A673 (cell line): ENCODE data around the gene PAEP. TPM values are rescaled to one million over a fixed set of nuclear protein-coding genes. Genes with fewer than 3 reads are reported as not detected.

Experiments used
- BruUV-seq: library from RNA; stranded (reverse); fragments of 400-500 nt; replicated peaks from 2 replicates; lab custom pipeline; 2021; lab: Mats Ljungman, UMichigan
- CTCF ChIA-PET: fragments of 300-600 bp; sonication (Branson Sonifier 250); formaldehyde crosslinking; loops from one replicate; lab custom pipeline; 2022; ENCODE audit warnings: antibody characterized with exemption; lab: Charles Lee
- POLR2A ChIA-PET: fragments of 300-600 bp; sonication (Branson Sonifier 250); formaldehyde crosslinking; loops from one replicate; lab custom pipeline; 2022; ENCODE audit warnings: antibody characterized with exemption; ENCODE audit not compliant: low non-redundant PET; lab: Charles Lee
- DNase-seq: peaks from one replicate; pipeline ENCODE4 v3.0.0-alpha.2; 2015; ENCODE audit warnings: low spot score
- H3K27ac ChIP-seq: fragments of 200-600 bp; sonication (generic); 2 replicates; pipeline ENCODE4 v1.5.1; 2016; ENCODE audit warnings: mixed run types, low read depth, mild to moderate bottlenecking, mixed read lengths, antibody characterized with exemption, low read length; ENCODE audit not compliant: poor library complexity, severe bottlenecking
- H3K27me3 ChIP-seq: fragments of 200-600 bp; sonication (generic); replicated peaks from 2 replicates; pipeline ENCODE4 v1.6.1; 2017; ENCODE audit warnings: mixed run types, low read depth, mild to moderate bottlenecking, mixed read lengths, antibody characterized with exemption, low read length; ENCODE audit not compliant: insufficient read depth, poor library complexity
- H3K36me3 ChIP-seq: fragments of 200-600 bp; sonication (generic); 2 replicates; pipeline ENCODE4 v1.6.1; 2016; ENCODE audit warnings: mixed run types, mild to moderate bottlenecking, mixed read lengths, antibody characterized with exemption, low read length; ENCODE audit not compliant: insufficient read depth, poor library complexity, severe bottlenecking
- H3K4me1 ChIP-seq: fragments of 200-600 bp; sonication (generic); 2 replicates; pipeline ENCODE4 v1.6.1; 2017; ENCODE audit warnings: mixed run types, mild to moderate bottlenecking, mixed read lengths, antibody characterized with exemption, low read length; ENCODE audit not compliant: insufficient read depth, poor library complexity, severe bottlenecking
- H3K4me3 ChIP-seq: fragments of 200-600 bp; sonication (generic); 2 replicates; pipeline ENCODE4 v1.5.1; 2016; ENCODE audit warnings: low read depth, mixed run types, mild to moderate bottlenecking, mixed read lengths, low read length; ENCODE audit not compliant: poor library complexity, severe bottlenecking
- H3K9me3 ChIP-seq: fragments of 200-600 bp; sonication (generic); 2 replicates; pipeline ENCODE4 v1.6.1; 2016; ENCODE audit warnings: mixed run types, low read depth, mild to moderate bottlenecking, mixed read lengths, antibody characterized with exemption, low read length; ENCODE audit not compliant: poor library complexity, severe bottlenecking
- EZH2 ChIP-seq: fragments of 200-600 bp; sonication (generic); IDR thresholded peaks from 2 replicates; pipeline ENCODE4 v1.6.1; 2017; ENCODE audit warnings: borderline replicate concordance, low read depth, mild to moderate bottlenecking, mixed read lengths, antibody characterized with exemption, low read length; ENCODE audit not compliant: poor library complexity, severe bottlenecking
- intact Hi-C: fragments of 100-400 bp; cut with micrococcal nuclease; formaldehyde crosslinking; loops from one replicate; pipeline ENCODE4 v1.10.0; 2022; ENCODE audit not compliant: unreplicated experiment
- total RNA-seq: library from RNA; stranded (reverse); gene quantifications from 2 replicates; pipeline ENCODE4 v1.2.3, GENCODE V29; 2021
- TF ChIP-seq, protein P1 (sequence below): fragments of 300-800, 200-600 bp; sonication (generic); conservative IDR thresholded peaks from 2 replicates; pipeline ENCODE4 v1.5.1; 2017; ENCODE audit warnings: low read depth, mild to moderate bottlenecking, antibody characterized with exemption, low read length, moderate library complexity, mixed read lengths

PAEP gene
- total RNA-seq, 1 experiment from 2014 or later = not detected

DNA sequence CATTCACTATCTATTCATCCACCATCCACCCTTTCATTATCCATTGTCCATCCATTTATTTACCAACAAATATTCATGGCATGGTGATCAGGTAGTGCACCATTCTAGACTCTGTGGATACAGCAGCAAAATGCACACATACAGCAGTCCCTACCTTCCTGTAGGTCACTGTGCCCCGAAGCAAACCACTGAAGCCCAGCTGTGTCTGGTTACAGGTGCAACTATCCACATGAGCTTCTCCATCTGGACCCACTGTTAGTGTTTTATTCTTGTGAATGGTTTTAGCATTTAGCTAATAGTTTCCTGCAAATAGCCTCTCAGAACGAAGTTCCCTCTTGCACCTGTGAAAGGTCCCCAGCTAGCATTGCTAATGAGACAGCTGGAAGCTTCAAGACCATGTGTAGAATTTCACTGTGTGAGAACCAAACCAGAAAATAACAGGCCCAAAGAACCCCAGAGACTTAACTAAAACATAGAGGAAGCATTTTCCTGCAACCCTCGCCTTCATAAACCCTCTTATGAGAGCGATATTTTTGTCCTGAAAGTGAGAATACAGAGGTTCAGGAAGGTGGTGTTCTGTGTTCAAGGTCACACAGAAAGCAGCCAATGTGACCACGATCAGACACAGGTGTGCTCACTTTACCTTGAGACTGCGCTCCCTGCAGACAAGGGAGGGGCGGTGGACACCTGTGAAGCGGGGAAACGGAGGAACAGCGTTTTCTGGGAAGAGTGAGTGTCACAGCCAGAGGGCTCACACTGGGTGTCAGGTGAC, 18.5 kb downstream of the PAEP start:
- ChIA-PET POLR2A (no interaction called here), CTCF (no interaction called here)
- Histone ChIP-seq H3K4me3 (no peak overlapping the region), H3K27me3 (peaks cover 2% of the 10 kb centered on the region), H3K36me3 (no peaks in the 10 kb centered on the region), H3K9me3 (no peaks in the 10 kb centered on the region), H3K4me1 (no peaks in the 10 kb centered on the region), H3K27ac (no peak overlapping the region)
- no TSS peak for BruUV-seq
- intact Hi-C loops = no loop called here
- TF ChIP-seq, protein P1, sequence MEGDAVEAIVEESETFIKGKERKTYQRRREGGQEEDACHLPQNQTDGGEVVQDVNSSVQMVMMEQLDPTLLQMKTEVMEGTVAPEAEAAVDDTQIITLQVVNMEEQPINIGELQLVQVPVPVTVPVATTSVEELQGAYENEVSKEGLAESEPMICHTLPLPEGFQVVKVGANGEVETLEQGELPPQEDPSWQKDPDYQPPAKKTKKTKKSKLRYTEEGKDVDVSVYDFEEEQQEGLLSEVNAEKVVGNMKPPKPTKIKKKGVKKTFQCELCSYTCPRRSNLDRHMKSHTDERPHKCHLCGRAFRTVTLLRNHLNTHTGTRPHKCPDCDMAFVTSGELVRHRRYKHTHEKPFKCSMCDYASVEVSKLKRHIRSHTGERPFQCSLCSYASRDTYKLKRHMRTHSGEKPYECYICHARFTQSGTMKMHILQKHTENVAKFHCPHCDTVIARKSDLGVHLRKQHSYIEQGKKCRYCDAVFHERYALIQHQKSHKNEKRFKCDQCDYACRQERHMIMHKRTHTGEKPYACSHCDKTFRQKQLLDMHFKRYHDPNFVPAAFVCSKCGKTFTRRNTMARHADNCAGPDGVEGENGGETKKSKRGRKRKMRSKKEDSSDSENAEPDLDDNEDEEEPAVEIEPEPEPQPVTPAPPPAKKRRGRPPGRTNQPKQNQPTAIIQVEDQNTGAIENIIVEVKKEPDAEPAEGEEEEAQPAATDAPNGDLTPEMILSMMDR = no peak
- TF ChIP-seq EZH2 = no peak
- no peak for DNase-seq

DNA sequence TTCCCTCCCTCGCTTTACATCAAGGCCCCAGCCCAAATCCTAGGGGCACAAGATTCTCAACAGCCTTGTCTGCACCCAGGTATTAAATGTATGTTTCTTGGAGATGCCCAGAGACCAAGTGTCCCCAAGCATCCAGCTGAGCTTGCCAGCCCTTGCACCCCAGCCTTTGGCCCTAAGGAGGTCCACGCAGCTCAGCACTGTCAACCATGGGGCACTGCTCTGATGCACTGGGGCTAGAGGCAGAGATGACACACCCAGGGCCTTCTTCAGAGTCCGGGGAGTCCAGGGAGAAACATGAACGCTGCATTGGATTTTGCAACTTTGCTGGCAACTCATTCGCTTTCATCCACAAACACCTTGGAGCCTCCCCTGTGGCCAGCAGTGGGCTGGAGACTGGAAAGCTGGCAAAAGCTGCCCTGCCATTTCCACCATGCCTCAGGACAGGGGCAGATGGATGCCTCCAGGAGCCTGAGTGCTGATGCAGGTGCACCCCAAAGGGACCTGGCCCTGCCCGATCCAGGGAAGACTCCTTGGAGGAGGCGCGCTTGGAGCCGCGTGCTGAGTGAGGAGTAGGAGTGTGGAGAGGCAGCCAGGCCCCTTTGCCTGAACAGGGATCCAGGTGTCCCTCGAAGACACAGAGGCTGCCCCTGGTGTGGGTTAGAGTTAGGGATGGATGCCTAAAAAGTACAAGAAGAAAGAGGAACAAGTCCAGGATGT, 19.3 kb downstream of the PAEP start:
- Histone ChIP-seq H3K4me3 (no peak overlapping the region), H3K4me1 (no peaks in the 10 kb centered on the region), H3K9me3 (no peaks in the 10 kb centered on the region), H3K36me3 (no peaks in the 10 kb centered on the region), H3K27me3 (peaks cover 2% of the 10 kb centered on the region), H3K27ac (no peak overlapping the region)
- intact Hi-C loops = no loop called here
- no TSS peak for BruUV-seq
- no peak for DNase-seq
- CTCF ChIA-PET = no interaction called here
- TF ChIP-seq, protein P1 = no peak
- no peak for TF ChIP-seq EZH2
- POLR2A ChIA-PET = no interaction called here

DNA sequence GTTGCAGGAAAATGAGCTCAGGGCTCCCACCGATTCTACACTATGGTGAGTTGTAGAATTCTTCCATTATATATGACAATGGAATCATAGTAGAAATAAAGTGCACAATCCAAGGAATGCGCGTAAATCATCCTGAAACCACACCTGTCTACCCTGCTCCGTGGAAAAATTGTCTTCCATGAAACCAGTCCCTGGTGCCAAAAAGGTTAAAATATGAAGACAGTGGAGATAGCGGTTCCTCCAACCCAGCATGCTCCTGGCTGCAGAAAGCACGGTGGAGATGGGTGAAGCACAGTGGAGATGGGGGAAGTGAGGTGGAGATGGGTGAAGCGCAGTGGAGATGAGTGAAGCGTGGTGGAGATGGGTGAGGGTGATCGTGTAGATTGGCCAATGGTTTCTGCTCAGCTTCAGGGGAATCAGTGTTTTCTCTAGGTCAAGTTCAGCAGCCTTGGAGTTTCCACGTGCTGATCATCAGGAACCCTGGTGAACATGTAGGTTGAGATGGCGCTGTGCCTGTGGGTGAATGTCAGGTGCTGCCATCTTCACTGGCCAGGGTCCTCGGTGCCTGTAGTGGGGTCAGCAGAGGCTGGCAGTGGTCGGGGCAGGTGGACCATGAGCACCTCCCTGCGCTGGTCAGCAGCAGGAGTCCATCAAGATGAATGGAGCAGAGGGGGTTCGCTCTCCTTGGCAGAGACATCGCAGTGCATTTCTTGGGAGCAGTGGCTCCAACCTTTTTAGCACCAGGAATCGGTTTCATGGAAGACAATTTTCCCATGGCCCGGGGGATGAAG, 20.3 kb downstream of the PAEP start:
- no peak overlapping the region for H3K27ac ChIP-seq
- POLR2A ChIA-PET = no interaction called here
- intact Hi-C loops = no loop called here
- no TSS peak for BruUV-seq
- no peaks in the 10 kb centered on the region for H3K36me3 ChIP-seq
- TF ChIP-seq EZH2 = no peak
- TF ChIP-seq, protein P1 = no peak
- CTCF ChIA-PET = no interaction called here
- H3K4me1 ChIP-seq = no peaks in the 10 kb centered on the region
- peaks cover 2% of the 10 kb centered on the region for H3K27me3 ChIP-seq
- no peaks in the 10 kb centered on the region for H3K9me3 ChIP-seq
- DNase-seq = no peak
- no peak overlapping the region for H3K4me3 ChIP-seq
